ENCODE results near the gene MAP3K5.

Gene MAP3K5

DNA sequence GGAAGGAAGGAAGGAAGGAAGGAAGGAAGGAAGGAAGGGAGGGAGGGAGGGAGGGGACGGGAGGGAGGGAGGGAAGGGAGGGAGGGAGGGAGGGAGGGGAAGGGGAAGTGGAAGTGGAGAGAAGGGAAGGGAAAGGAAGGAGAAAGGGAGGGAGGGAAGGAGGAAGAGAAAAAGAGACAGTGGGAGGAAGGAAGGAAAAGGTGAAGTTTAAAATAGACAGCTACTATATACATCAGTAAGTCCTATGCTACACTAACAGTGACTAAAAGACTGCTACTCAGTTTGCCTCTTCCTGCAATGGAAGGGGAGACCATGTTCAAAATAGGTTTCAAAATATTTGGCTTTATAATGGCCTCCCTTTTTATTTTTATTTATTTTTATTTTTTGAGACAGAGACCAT is 22.5 kb downstream of the MAP3K5 start:
- TF ChIP-seq TAF1 (IDR thresholded peaks at IDR 0.05; ENCODE audit: borderline replicate concordance, insufficient read depth, low read length) (no peak), POLR2AphosphoS5 (IDR thresholded peaks at IDR 0.05; ENCODE audit: low read depth, low read length) (no peak), SIN3A (IDR thresholded peaks at IDR 0.05; ENCODE audit: borderline replicate concordance, insufficient read depth, low read length) (no peak), FOXP2 (optimal IDR thresholded peaks at IDR 0.05; ENCODE audit: borderline replicate concordance, extremely low read depth, extremely low read length, insufficient read depth) (no peak)
- TF ChIP-seq, protein P1, sequence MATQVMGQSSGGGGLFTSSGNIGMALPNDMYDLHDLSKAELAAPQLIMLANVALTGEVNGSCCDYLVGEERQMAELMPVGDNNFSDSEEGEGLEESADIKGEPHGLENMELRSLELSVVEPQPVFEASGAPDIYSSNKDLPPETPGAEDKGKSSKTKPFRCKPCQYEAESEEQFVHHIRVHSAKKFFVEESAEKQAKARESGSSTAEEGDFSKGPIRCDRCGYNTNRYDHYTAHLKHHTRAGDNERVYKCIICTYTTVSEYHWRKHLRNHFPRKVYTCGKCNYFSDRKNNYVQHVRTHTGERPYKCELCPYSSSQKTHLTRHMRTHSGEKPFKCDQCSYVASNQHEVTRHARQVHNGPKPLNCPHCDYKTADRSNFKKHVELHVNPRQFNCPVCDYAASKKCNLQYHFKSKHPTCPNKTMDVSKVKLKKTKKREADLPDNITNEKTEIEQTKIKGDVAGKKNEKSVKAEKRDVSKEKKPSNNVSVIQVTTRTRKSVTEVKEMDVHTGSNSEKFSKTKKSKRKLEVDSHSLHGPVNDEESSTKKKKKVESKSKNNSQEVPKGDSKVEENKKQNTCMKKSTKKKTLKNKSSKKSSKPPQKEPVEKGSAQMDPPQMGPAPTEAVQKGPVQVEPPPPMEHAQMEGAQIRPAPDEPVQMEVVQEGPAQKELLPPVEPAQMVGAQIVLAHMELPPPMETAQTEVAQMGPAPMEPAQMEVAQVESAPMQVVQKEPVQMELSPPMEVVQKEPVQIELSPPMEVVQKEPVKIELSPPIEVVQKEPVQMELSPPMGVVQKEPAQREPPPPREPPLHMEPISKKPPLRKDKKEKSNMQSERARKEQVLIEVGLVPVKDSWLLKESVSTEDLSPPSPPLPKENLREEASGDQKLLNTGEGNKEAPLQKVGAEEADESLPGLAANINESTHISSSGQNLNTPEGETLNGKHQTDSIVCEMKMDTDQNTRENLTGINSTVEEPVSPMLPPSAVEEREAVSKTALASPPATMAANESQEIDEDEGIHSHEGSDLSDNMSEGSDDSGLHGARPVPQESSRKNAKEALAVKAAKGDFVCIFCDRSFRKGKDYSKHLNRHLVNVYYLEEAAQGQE (IDR thresholded peaks at IDR 0.05; ENCODE audit: insufficient read depth in 1 of 2, low read depth in 2 of 2, low read length in 2 of 2): no peak

- TF ChIP-seq POLR2AphosphoS5 (IDR thresholded peaks at IDR 0.05; ENCODE audit: low read depth, low read length) (no peak), SIN3A (IDR thresholded peaks at IDR 0.05; ENCODE audit: borderline replicate concordance, insufficient read depth, low read length) (no peak), FOXP2 (optimal IDR thresholded peaks at IDR 0.05; ENCODE audit: borderline replicate concordance, extremely low read depth, extremely low read length, insufficient read depth) (no peak), TAF1 (IDR thresholded peaks at IDR 0.05; ENCODE audit: borderline replicate concordance, insufficient read depth, low read length) (no peak)
- TF ChIP-seq, protein P1 (IDR thresholded peaks at IDR 0.05; ENCODE audit: insufficient read depth in 1 of 2, low read depth in 2 of 2, low read length in 2 of 2): no peak
These were observed 23.2 kb downstream of the MAP3K5 start for GRCh38 chr6:136769124-136769523.

- TF ChIP-seq FOXP2 (optimal IDR thresholded peaks at IDR 0.05; ENCODE audit: borderline replicate concordance, extremely low read depth, extremely low read length, insufficient read depth): no peak
- TF ChIP-seq, protein P1 (IDR thresholded peaks at IDR 0.05; ENCODE audit: insufficient read depth in 1 of 2, low read depth in 2 of 2, low read length in 2 of 2): no peak
These were observed 24.5 kb downstream of the MAP3K5 start for GRCh38 chr6:136767570-136768309.

DNA sequence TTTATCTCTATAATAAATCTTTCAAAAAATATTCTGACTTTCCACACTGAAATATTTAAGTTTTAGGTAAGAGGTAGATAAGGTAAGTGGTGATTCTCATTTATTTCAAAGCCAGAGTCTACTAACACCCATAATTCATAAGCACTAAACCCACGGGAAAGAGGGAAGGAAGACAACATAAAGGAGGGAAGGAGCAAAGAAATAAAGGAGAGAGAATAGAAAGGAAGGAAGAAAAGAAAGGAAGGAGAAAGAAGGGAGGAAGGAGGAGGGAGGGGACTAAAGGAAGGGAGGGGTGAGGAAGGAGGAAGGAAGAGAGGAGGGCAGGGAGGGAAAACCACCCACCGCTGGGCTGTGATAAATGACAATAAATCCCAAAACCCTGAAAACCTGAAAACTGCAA is 25.2 kb downstream of the MAP3K5 start:
- TF ChIP-seq POLR2AphosphoS5 (IDR thresholded peaks at IDR 0.05; ENCODE audit: low read depth, low read length) (no peak), TAF1 (IDR thresholded peaks at IDR 0.05; ENCODE audit: borderline replicate concordance, insufficient read depth, low read length) (no peak), FOXP2 (optimal IDR thresholded peaks at IDR 0.05; ENCODE audit: borderline replicate concordance, extremely low read depth, extremely low read length, insufficient read depth) (no peak)
- TF ChIP-seq, protein P1 (IDR thresholded peaks at IDR 0.05; ENCODE audit: insufficient read depth in 1 of 2, low read depth in 2 of 2, low read length in 2 of 2): no peak

GRCh38 chr6:136766274-136766673 is 26.0 kb downstream of the MAP3K5 start:
- TF ChIP-seq, protein P1 (IDR thresholded peaks at IDR 0.05; ENCODE audit: insufficient read depth in 1 of 2, low read depth in 2 of 2, low read length in 2 of 2): no peak
- TF ChIP-seq FOXP2 (optimal IDR thresholded peaks at IDR 0.05; ENCODE audit: borderline replicate concordance, extremely low read depth, extremely low read length, insufficient read depth) (no peak), POLR2AphosphoS5 (IDR thresholded peaks at IDR 0.05; ENCODE audit: low read depth, low read length) (no peak), TAF1 (IDR thresholded peaks at IDR 0.05; ENCODE audit: borderline replicate concordance, insufficient read depth, low read length) (no peak), SIN3A (IDR thresholded peaks at IDR 0.05; ENCODE audit: borderline replicate concordance, insufficient read depth, low read length) (no peak)
